ENCODE results near the gene ANKRD17.

DNA sequence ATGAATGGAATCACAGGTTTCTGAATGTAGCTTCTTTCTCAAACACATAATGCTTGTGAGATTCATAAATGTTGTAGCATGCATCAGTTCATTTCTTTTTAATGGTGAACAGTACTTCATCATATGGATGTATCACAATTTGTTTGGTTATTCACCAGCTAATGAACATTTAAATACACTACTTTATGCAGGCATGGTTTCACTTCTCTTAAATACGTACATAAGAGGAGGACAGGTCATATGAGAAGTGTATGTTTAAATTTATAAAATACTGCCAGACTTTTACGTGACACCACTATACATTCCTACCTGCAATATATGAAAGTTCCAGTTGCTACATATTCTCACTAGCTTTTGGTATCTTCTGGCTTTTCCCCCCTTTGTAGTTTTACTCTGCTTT is 65.4 kb downstream of the ANKRD17 start:
- TF ChIP-seq, protein P1, sequence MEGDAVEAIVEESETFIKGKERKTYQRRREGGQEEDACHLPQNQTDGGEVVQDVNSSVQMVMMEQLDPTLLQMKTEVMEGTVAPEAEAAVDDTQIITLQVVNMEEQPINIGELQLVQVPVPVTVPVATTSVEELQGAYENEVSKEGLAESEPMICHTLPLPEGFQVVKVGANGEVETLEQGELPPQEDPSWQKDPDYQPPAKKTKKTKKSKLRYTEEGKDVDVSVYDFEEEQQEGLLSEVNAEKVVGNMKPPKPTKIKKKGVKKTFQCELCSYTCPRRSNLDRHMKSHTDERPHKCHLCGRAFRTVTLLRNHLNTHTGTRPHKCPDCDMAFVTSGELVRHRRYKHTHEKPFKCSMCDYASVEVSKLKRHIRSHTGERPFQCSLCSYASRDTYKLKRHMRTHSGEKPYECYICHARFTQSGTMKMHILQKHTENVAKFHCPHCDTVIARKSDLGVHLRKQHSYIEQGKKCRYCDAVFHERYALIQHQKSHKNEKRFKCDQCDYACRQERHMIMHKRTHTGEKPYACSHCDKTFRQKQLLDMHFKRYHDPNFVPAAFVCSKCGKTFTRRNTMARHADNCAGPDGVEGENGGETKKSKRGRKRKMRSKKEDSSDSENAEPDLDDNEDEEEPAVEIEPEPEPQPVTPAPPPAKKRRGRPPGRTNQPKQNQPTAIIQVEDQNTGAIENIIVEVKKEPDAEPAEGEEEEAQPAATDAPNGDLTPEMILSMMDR (IDR thresholded peaks at IDR 0.05 in 2 of 3, conservative IDR thresholded peaks at IDR 0.05 in 1 of 3; ENCODE audit: borderline replicate concordance in 1 of 3, insufficient read depth in 1 of 3, low read depth in 2 of 3, low read length in 2 of 3), result no peak
- TF ChIP-seq EZH2 (IDR thresholded peaks at IDR 0.05) (no peak), JUND (IDR thresholded peaks at IDR 0.05) (no peak), SIN3A (IDR thresholded peaks at IDR 0.05; ENCODE audit: low read depth) (no peak), FOSL1 (IDR thresholded peaks at IDR 0.05; ENCODE audit: low read depth) (no peak), POLR2A (IDR thresholded peaks at IDR 0.05; ENCODE audit: borderline replicate concordance, extremely low read depth, insufficient read depth, insufficient read length) (no peak), EZH2phosphoT487 (IDR thresholded peaks at IDR 0.05; ENCODE audit: borderline replicate concordance) (no peak), EGR1 (IDR thresholded peaks at IDR 0.05; ENCODE audit: low read depth) (no peak), POLR2AphosphoS5 (IDR thresholded peaks at IDR 0.05; ENCODE audit: low read depth, low read length) (no peak), ZNF274 (IDR thresholded peaks at IDR 0.05; ENCODE audit: low read depth, low read length) (no peak), RAD21 (IDR thresholded peaks at IDR 0.05; ENCODE audit: low read depth) (no peak), SP1 (IDR thresholded peaks at IDR 0.05; ENCODE audit: low read depth) (no peak)
- TF ChIP-seq, protein P2, sequence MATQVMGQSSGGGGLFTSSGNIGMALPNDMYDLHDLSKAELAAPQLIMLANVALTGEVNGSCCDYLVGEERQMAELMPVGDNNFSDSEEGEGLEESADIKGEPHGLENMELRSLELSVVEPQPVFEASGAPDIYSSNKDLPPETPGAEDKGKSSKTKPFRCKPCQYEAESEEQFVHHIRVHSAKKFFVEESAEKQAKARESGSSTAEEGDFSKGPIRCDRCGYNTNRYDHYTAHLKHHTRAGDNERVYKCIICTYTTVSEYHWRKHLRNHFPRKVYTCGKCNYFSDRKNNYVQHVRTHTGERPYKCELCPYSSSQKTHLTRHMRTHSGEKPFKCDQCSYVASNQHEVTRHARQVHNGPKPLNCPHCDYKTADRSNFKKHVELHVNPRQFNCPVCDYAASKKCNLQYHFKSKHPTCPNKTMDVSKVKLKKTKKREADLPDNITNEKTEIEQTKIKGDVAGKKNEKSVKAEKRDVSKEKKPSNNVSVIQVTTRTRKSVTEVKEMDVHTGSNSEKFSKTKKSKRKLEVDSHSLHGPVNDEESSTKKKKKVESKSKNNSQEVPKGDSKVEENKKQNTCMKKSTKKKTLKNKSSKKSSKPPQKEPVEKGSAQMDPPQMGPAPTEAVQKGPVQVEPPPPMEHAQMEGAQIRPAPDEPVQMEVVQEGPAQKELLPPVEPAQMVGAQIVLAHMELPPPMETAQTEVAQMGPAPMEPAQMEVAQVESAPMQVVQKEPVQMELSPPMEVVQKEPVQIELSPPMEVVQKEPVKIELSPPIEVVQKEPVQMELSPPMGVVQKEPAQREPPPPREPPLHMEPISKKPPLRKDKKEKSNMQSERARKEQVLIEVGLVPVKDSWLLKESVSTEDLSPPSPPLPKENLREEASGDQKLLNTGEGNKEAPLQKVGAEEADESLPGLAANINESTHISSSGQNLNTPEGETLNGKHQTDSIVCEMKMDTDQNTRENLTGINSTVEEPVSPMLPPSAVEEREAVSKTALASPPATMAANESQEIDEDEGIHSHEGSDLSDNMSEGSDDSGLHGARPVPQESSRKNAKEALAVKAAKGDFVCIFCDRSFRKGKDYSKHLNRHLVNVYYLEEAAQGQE (IDR thresholded peaks at IDR 0.05; ENCODE audit: low read depth), result no peak
- TF ChIP-seq, protein P3, sequence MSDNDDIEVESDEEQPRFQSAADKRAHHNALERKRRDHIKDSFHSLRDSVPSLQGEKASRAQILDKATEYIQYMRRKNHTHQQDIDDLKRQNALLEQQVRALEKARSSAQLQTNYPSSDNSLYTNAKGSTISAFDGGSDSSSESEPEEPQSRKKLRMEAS (IDR thresholded peaks at IDR 0.05), result no peak
